ENCODE measurements around the gene ASF1B. TPM values are rescaled to one million over a fixed set of nuclear protein-coding genes. Genes with fewer than 3 reads are reported as not detected.

Gene ASF1B
- total RNA-seq, 2 donors from 2014 or later = 5.1 to 19.7 TPM

- DNase-seq (ENCODE audit: low spot score) = no peak
- H3K9me3 ChIP-seq = no peaks in the 10 kb centered on the region
- H3K27me3 ChIP-seq (replicated peaks; ENCODE audit: insufficient read depth) = no peaks in the 10 kb centered on the region
- H3K4me1 ChIP-seq (replicated peaks) = peaks cover 2% of the 10 kb centered on the region
- H3K4me3 ChIP-seq = peak overlapping the region in 1 of 2 donors; percentile 44
- intact Hi-C loops (cut with DNase I) = loop anchor here (2.0 to 5.0 kb wide), 2 partner anchors 18 to 47 kb away; partner anchors contain the start of genes ASF1B and MISP3
- peak overlapping the region; percentile 94 to 95 for H3K27ac ChIP-seq
- no peak for TF ChIP-seq POLR2A (IDR thresholded peaks at IDR 0.05)
- no peak for TF ChIP-seq CTCF (IDR thresholded peaks at IDR 0.05)
- TF ChIP-seq POLR2AphosphoS5 (IDR thresholded peaks at IDR 0.05) = no peak
- H3K36me3 ChIP-seq = no peaks in the 10 kb centered on the region
- 50% methylated on average over 3 of the region's 3 CpGs for WGBS
Measured at GRCh38 chr19:14119146-14119545, 17.2 kb downstream of the ASF1B start.

- Histone ChIP-seq H3K4me3 (peak overlapping the region; percentile 44 to 56), H3K27ac (peak overlapping the region; percentile 94 to 95), H3K36me3 (no peaks in the 10 kb centered on the region), H3K27me3 (replicated peaks; ENCODE audit: insufficient read depth) (no peaks in the 10 kb centered on the region), H3K4me1 (replicated peaks) (peaks cover 2% of the 10 kb centered on the region), H3K9me3 (no peaks in the 10 kb centered on the region)
- intact Hi-C loops (cut with DNase I) = loop anchor here (2.0 to 5.0 kb wide), 2 partner anchors 18 to 46 kb away; partner anchors contain the start of genes ASF1B and MISP3
- under 1% methylated on average over 19 of the region's 61 CpGs for WGBS
- peak; percentile 75 for DNase-seq (ENCODE audit: low spot score)
- TF ChIP-seq POLR2A (IDR thresholded peaks at IDR 0.05) = peak; percentile 37
- TF ChIP-seq CTCF (IDR thresholded peaks at IDR 0.05) = peak in 1 of 4 experiments; percentile 4
- TF ChIP-seq POLR2AphosphoS5 (IDR thresholded peaks at IDR 0.05) = peak; percentile 71
Measured at GRCh38 chr19:14118165-14119051, 18.0 kb downstream of the ASF1B start.

- 0% methylated on average over 40 of the region's 67 CpGs for WGBS
- Histone ChIP-seq H3K4me1 (replicated peaks) (peaks cover 5% of the 10 kb centered on the region), H3K36me3 (no peaks in the 10 kb centered on the region), H3K9me3 (no peaks in the 10 kb centered on the region), H3K27me3 (replicated peaks; ENCODE audit: insufficient read depth) (no peaks in the 10 kb centered on the region), H3K4me3 (peak within 1 kb of the TSS; percentile 77 to 84), H3K27ac (peak within 1 kb of the TSS; percentile 94 to 95)
- intact Hi-C loops (cut with DNase I) = loop anchor here (2.0 to 5.0 kb wide), 3 partner anchors 19 to 45 kb away; partner anchors contain the start of genes ASF1B, MISP3 and SAMD1
- DNase-seq (ENCODE audit: low spot score) = peak; percentile 99
- TF ChIP-seq POLR2A (IDR thresholded peaks at IDR 0.05) (peak; percentile 59), POLR2AphosphoS5 (IDR thresholded peaks at IDR 0.05) (peak; percentile 91), CTCF (IDR thresholded peaks at IDR 0.05) (peak in 1 of 4 experiments; percentile 17)
Measured at GRCh38 chr19:14117668-14118164, 18.7 kb downstream of the ASF1B start, which contains the start of gene PRKACA. Gene PRKACA (minus strand): TSS chr19:14117762. CDS start chr19:14117547, 215 bp downstream.

- Histone ChIP-seq H3K9me3 (no peaks in the 10 kb centered on the region), H3K4me3 (peak overlapping the region; percentile 77 to 84), H3K27me3 (replicated peaks; ENCODE audit: insufficient read depth) (no peaks in the 10 kb centered on the region), H3K27ac (peak overlapping the region; percentile 64 to 69), H3K4me1 (replicated peaks) (peaks cover 8% of the 10 kb centered on the region), H3K36me3 (no peaks in the 10 kb centered on the region)
- TF ChIP-seq POLR2AphosphoS5 (IDR thresholded peaks at IDR 0.05) (no peak), CTCF (IDR thresholded peaks at IDR 0.05) (no peak)
- DNase-seq (ENCODE audit: low spot score) = no peak
- intact Hi-C loops (cut with DNase I) = loop anchor here (2.0 to 5.0 kb wide), 2 partner anchors 26 to 45 kb away; partner anchors contain the start of genes MISP3 and SAMD1
- WGBS = 0% methylated on average over 33 of the region's 33 CpGs
Measured at GRCh38 chr19:14116918-14117578, 19.3 kb downstream of the ASF1B start.

Data from prostate gland (tissue), 2 donors.